ENCODE results near the gene INPP5E.

GRCh38 chr9:136386018-136386417 is 53.6 kb downstream of the INPP5E start:
- TF ChIP-seq CTCF (conservative IDR thresholded peaks at IDR 0.05) (no peak), EZH2 (IDR thresholded peaks at IDR 0.05; ENCODE audit: low read depth) (no peak)

All from PC-9 (cell line).